Measurements from ENCODE around the gene RNPC3. TPM values are rescaled to one million over a fixed set of nuclear protein-coding genes. Genes with fewer than 3 reads are reported as not detected.

Gene RNPC3
- polyA plus RNA-seq, 1 of the 3 experiments (the other 2 are of a cell fraction), result 10.0 TPM

DNA sequence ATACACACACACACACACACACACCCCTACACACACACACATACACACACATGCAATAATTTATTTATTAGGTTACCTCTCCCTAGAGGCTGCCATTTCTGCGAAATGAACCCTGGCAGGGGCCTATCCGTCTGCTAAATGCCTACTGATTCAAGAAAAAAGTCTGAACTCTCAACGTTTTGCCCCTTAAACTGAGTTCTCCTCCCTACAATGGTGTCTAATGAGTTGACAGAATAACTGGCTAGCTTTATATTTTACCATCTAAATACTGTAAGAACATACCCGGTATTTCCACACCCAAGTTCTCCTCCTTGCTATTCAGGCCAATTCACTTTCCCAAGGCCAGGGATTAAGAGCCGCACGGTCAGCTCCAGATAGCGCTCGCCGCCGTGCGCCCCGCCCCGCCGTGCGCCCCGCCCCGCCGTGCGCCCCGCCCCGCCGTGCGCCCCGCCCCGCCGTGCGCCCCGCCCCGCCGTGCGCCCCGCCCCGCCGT, 339 bp upstream of the RNPC3 start:
- Histone ChIP-seq H4K20me1 (ENCODE audit: insufficient read depth) (no peaks in the 10 kb centered on the region), H3K4me1 (ENCODE audit: control insufficient read depth in 1 of 2, insufficient read depth in 2 of 2, low read depth in 1 of 2, low read length in 1 of 2) (peaks cover 0 to 5% of the 10 kb centered on the region in 2 experiments; a peak in 1 of 4 replicates), H3K9ac (peak overlapping the region; percentile 48; the same call in 1 of the 2 replicates), H3F3A (replicated peaks; ENCODE audit: insufficient read depth) (peaks cover 10% of the 10 kb centered on the region), H3K79me2 (ENCODE audit: insufficient read depth) (peaks cover 37% of the 10 kb centered on the region), H3K4me2 (peak overlapping the region; percentile 69), H3K27me3 (ENCODE audit: insufficient read depth) (no peaks in the 10 kb centered on the region), H2AFZ (ENCODE audit: low read depth) (peak overlapping the region; percentile 80; the same call in 1 of the 2 replicates), H3K27ac (ENCODE audit: low read depth in 2 of 2, low read length in 1 of 2) (peak overlapping the region; percentile 34 to 49; a peak in 3 of 4 replicates), H3K9me3 (no peaks in the 10 kb centered on the region), H3K9me2 (no peaks in the 10 kb centered on the region), H3K4me3 (ENCODE audit: low read depth in 2 of 2, low read length in 1 of 2) (peak overlapping the region; percentile 39 to 53), H3K36me3 (replicated peaks in 1 of 2; ENCODE audit: control insufficient read depth in 1 of 2, insufficient read depth in 2 of 2, low read length in 1 of 2) (peaks cover 13 to 18% of the 10 kb centered on the region in 2 experiments)
- ChIA-PET CTCF (interaction anchor here (4.3 kb wide), 1 partner anchor 10 kb away, joined by 23 read pairs; no protein-coding TSS in a partner anchor), POLR2A (no interaction called here)
- peak; percentile 58 for DNase-seq
- WGBS (ENCODE audit: low lambda C conversion rate), result 15% methylated on average over 4 of the region's 34 CpGs
- TF ChIP-seq RCOR1 (IDR thresholded peaks at IDR 0.05; ENCODE audit: low read length), result no peak
- TF ChIP-seq PBX3 (IDR thresholded peaks at IDR 0.05), result no peak
- TF ChIP-seq RXRA (IDR thresholded peaks at IDR 0.05; ENCODE audit: borderline replicate concordance, low read depth), result no peak
- TF ChIP-seq, protein P1, sequence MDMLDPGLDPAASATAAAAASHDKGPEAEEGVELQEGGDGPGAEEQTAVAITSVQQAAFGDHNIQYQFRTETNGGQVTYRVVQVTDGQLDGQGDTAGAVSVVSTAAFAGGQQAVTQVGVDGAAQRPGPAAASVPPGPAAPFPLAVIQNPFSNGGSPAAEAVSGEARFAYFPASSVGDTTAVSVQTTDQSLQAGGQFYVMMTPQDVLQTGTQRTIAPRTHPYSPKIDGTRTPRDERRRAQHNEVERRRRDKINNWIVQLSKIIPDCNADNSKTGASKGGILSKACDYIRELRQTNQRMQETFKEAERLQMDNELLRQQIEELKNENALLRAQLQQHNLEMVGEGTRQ (IDR thresholded peaks at IDR 0.05; ENCODE audit: borderline replicate concordance, low read depth, low read length), result no peak
- TF ChIP-seq GABPA (IDR thresholded peaks at IDR 0.05; ENCODE audit: low read depth), result no peak
- no peak for TF ChIP-seq RFX5 (IDR thresholded peaks at IDR 0.05; ENCODE audit: low read length)
- TF ChIP-seq ELF1 (IDR thresholded peaks at IDR 0.05), result no peak
- no peak for TF ChIP-seq CHD2 (IDR thresholded peaks at IDR 0.05; ENCODE audit: low read length, partially characterized antibody)
- no peak for TF ChIP-seq REST (IDR thresholded peaks at IDR 0.05; ENCODE audit: low read depth, low read length)
- TF ChIP-seq GATA2 (CRISPR knock-in tag; IDR thresholded peaks at IDR 0.05), result no peak
- TF ChIP-seq NFIC (IDR thresholded peaks at IDR 0.05; ENCODE audit: borderline replicate concordance), result no peak
- TF ChIP-seq EP300 (IDR thresholded peaks at IDR 0.05; ENCODE audit: borderline replicate concordance in 1 of 2, low read depth in 1 of 2, low read length in 1 of 2), result no peak
- TF ChIP-seq JUND (IDR thresholded peaks at IDR 0.05), result no peak
- no peak for TF ChIP-seq YY1 (IDR thresholded peaks at IDR 0.05; ENCODE audit: low read depth)
- TF ChIP-seq, protein P2, sequence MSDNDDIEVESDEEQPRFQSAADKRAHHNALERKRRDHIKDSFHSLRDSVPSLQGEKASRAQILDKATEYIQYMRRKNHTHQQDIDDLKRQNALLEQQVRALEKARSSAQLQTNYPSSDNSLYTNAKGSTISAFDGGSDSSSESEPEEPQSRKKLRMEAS (IDR thresholded peaks at IDR 0.05; ENCODE audit: low read depth), result no peak

Data from SK-N-SH (cell line).